GM20000 (cell line): ENCODE data around the gene SLC1A1.

ENCODE experiments used
- DNase-seq: peaks from one replicate; pipeline ENCODE4 v3.0.0; 2012; ENCODE audit warnings: low spot score
- CTCF ChIP-seq: IDR thresholded peaks from 2 replicates; pipeline ENCODE4 v1.5.1; 2012; ENCODE audit warnings: mild to moderate bottlenecking, control low read depth; ENCODE audit errors: extremely low read depth, missing control alignments

Gene SLC1A1

GRCh38 chr9:4495537-4495936 is 5.3 kb downstream of the SLC1A1 start:
- no peak for DNase-seq
- no peak for TF ChIP-seq CTCF

- no peak for DNase-seq
- no peak for TF ChIP-seq CTCF
These were observed 6.2 kb downstream of the SLC1A1 start for GRCh38 chr9:4496497-4496896.

- DNase-seq = no peak
- no peak for TF ChIP-seq CTCF
These were observed 7.1 kb downstream of the SLC1A1 start for GRCh38 chr9:4497395-4497794.

- no peak for TF ChIP-seq CTCF
- DNase-seq = no peak
These were observed 7.6 kb downstream of the SLC1A1 start for GRCh38 chr9:4497855-4498254.

- TF ChIP-seq CTCF = no peak
- no peak for DNase-seq
These were observed 9.6 kb downstream of the SLC1A1 start for GRCh38 chr9:4499917-4500316.

GRCh38 chr9:4501147-4501507 is 10.9 kb downstream of the SLC1A1 start:
- TF ChIP-seq CTCF = no peak
- DNase-seq = no peak

GRCh38 chr9:4502444-4502843 is 12.2 kb downstream of the SLC1A1 start:
- TF ChIP-seq CTCF = no peak
- no peak for DNase-seq
